ENCODE data around the gene PKLR.

PKLR gene

DNA sequence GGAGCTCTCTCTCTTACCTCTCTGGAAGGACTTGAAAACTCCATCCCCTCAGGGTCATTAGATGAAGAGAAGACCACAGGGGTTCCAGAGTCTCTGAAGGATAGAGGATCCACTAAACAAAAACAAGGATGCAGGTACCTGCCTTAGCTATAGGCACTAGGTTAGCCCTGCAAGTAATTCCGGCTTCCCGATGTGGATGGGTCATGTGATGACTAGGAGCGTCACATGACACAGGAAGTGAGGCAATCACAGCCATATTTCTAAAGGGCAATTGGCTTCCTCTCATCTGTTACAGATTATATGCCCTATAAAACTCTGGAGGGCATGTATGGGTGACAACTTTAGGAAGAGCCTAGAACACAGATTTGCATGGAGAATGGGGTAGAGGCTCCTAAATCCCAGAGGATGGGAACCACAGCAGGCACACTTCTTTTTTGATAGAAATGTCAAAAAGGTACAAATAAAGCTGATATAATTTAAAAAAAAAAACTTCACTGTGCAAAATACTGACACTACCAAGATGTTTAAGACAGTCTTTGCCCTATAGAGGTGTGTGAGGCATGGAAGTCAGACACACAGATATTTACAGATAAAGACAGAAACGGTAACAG is 60.1 kb downstream of the PKLR start:
- peak overlapping the region; percentile 54 for H3K4me3 ChIP-seq (ENCODE audit: insufficient read depth, low read depth, low read length, poor library complexity, severe bottlenecking)
- DNase-seq, result peak; percentile 41 to 69 (median 46)
- H3K9me3 ChIP-seq (ENCODE audit: control insufficient read depth, low read length), result no peaks in the 10 kb centered on the region
- peaks cover 19% of the 10 kb centered on the region for H3K36me3 ChIP-seq (ENCODE audit: control insufficient read depth, insufficient read depth, low read length)
- H3K27ac ChIP-seq (ENCODE audit: insufficient read depth, low read length, poor library complexity, severe bottlenecking), result peak overlapping the region; percentile 65
- no peaks in the 10 kb centered on the region for H3K27me3 ChIP-seq (replicated peaks; ENCODE audit: control insufficient read depth, insufficient read depth, low read length, poor library complexity, severe bottlenecking)
- peaks cover 18% of the 10 kb centered on the region for H3K4me1 ChIP-seq (ENCODE audit: control insufficient read depth, insufficient read depth, low read length, poor library complexity, severe bottlenecking)

Data from effector memory CD4-positive, alpha-beta T cell (primary cell).